Measurements from ENCODE around the gene EMC8. TPM values are rescaled to one million over a fixed set of nuclear protein-coding genes. Genes with fewer than 3 reads are reported as not detected.
"Not testable (repeated sequence)": the region's sequence is repeated elsewhere in the genome, so short reads cannot be mapped to it uniquely, and the experiment has no call there.

The EMC8 gene
- total RNA-seq, 6 experiments from 2014 or later, result 9.2 to 22.4 (median 12.1) TPM

- 61% methylated on average over 5 of the region's 6 CpGs for WGBS (ENCODE audit: insufficient coverage, low coverage, low lambda C conversion rate, missing lambda C conversion rate)
- H3K4me1 ChIP-seq, result no peaks in the 10 kb centered on the region
- no peaks in the 10 kb centered on the region for H3K9me3 ChIP-seq
- no peak overlapping the region for H3K27ac ChIP-seq
- no peak for TF ChIP-seq CTCF (IDR thresholded peaks at IDR 0.05)
- H3K27me3 ChIP-seq, result no peaks in the 10 kb centered on the region
- H3K36me3 ChIP-seq, result no peaks in the 10 kb centered on the region
- no peak for DNase-seq
- intact Hi-C loops (cut with DNase I), result loop anchor here (5.0 to 10.0 kb wide), 2 partner anchors 168 to 195 kb away; no protein-coding TSS in a partner anchor
- no peak for ATAC-seq
- no peak overlapping the region for H3K4me3 ChIP-seq
These were observed 20.4 kb upstream of the EMC8 start for GRCh38 chr16:85819771-85820170.

- no peak overlapping the region for H3K4me3 ChIP-seq
- 0% methylated on average over 9 of the region's 10 CpGs for WGBS (ENCODE audit: insufficient coverage, low coverage, low lambda C conversion rate, missing lambda C conversion rate)
- no peaks in the 10 kb centered on the region for H3K27me3 ChIP-seq
- TF ChIP-seq POLR2A (IDR thresholded peaks at IDR 0.05) (no peak), CTCF (IDR thresholded peaks at IDR 0.05) (peak; percentile 68 to 82 (median 76))
- H3K4me1 ChIP-seq, result no peaks in the 10 kb centered on the region
- no peaks in the 10 kb centered on the region for H3K36me3 ChIP-seq
- no peaks in the 10 kb centered on the region for H3K9me3 ChIP-seq
- peak; percentile 83 to 84 (median 83) for DNase-seq
- intact Hi-C loops (cut with DNase I), result loop anchor here in 1 of 2 donors (10.0 kb wide), 1 partner anchor 196 kb away; no protein-coding TSS in a partner anchor
- peak; percentile 80 to 86 (median 84) for ATAC-seq
- no peak overlapping the region for H3K27ac ChIP-seq
These were observed 19.9 kb upstream of the EMC8 start for GRCh38 chr16:85819245-85819644.

- not testable (repeated sequence) for H3K36me3 ChIP-seq, DNase-seq, H3K4me1 ChIP-seq, H3K9me3 ChIP-seq, H3K27me3 ChIP-seq, H3K4me3 ChIP-seq, H3K27ac ChIP-seq, ATAC-seq
- 66% methylated on average over 6 of the region's 6 CpGs for WGBS (ENCODE audit: insufficient coverage, low coverage, low lambda C conversion rate, missing lambda C conversion rate)
- intact Hi-C loops (cut with DNase I), result loop anchor here in 1 of 2 donors (10.0 kb wide), 1 partner anchor 198 kb away; no protein-coding TSS in a partner anchor
These were observed 17.9 kb upstream of the EMC8 start for GRCh38 chr16:85817195-85817594.

GRCh38 chr16:85816159-85816558 lies 16.8 kb upstream of the EMC8 start:
- Histone ChIP-seq H3K27ac (no peak overlapping the region), H3K4me1 (no peaks in the 10 kb centered on the region), H3K9me3 (no peaks in the 10 kb centered on the region), H3K36me3 (no peaks in the 10 kb centered on the region), H3K27me3 (no peaks in the 10 kb centered on the region), H3K4me3 (no peak overlapping the region)
- WGBS (ENCODE audit: insufficient coverage, low coverage, low lambda C conversion rate, missing lambda C conversion rate), result 89% methylated on average over 14 of the region's 14 CpGs
- no peak for DNase-seq
- intact Hi-C loops (cut with DNase I), result loop anchor here in 1 of 2 donors (10.0 kb wide), 1 partner anchor 199 kb away; no protein-coding TSS in a partner anchor
- TF ChIP-seq POLR2A (IDR thresholded peaks at IDR 0.05), result no peak
- TF ChIP-seq CTCF (IDR thresholded peaks at IDR 0.05), result no peak
- ATAC-seq, result no peak

GRCh38 chr16:85812811-85813700 lies 13.7 kb upstream of the EMC8 start:
- 77% methylated on average over 10 of the region's 20 CpGs for WGBS (ENCODE audit: insufficient coverage, low coverage, low lambda C conversion rate, missing lambda C conversion rate)
- Histone ChIP-seq H3K27me3 (no peaks in the 10 kb centered on the region), H3K36me3 (no peaks in the 10 kb centered on the region), H3K9me3 (no peaks in the 10 kb centered on the region), H3K4me1 (no peaks in the 10 kb centered on the region), H3K27ac (no peak overlapping the region), H3K4me3 (no peak overlapping the region)
- ATAC-seq (no peak), DNase-seq (no peak)
- TF ChIP-seq POLR2A (IDR thresholded peaks at IDR 0.05) (no peak), CTCF (IDR thresholded peaks at IDR 0.05) (no peak)
- intact Hi-C loops (cut with DNase I), result loop anchor here in 1 of 2 donors (10.0 kb wide), 1 partner anchor 202 kb away; no protein-coding TSS in a partner anchor

All from right lobe of liver (tissue), 6 donors.